Activated CD8-positive, alpha-beta memory T cell treated with anti-CD3 and anti-CD28 coated beads, Interleukin-2, amount 50 U/mL, for 4 hours (primary cell): ENCODE results near the gene ITIH3.
"Not testable (repeated sequence)": the region's sequence is repeated elsewhere in the genome, so short reads cannot be mapped to it uniquely, and the experiment has no call there.

Experiments
- DNase-seq: peaks from one replicate; pipeline ENCODE4 v3.0.0-alpha.2; 2020

Gene ITIH3, protein sequence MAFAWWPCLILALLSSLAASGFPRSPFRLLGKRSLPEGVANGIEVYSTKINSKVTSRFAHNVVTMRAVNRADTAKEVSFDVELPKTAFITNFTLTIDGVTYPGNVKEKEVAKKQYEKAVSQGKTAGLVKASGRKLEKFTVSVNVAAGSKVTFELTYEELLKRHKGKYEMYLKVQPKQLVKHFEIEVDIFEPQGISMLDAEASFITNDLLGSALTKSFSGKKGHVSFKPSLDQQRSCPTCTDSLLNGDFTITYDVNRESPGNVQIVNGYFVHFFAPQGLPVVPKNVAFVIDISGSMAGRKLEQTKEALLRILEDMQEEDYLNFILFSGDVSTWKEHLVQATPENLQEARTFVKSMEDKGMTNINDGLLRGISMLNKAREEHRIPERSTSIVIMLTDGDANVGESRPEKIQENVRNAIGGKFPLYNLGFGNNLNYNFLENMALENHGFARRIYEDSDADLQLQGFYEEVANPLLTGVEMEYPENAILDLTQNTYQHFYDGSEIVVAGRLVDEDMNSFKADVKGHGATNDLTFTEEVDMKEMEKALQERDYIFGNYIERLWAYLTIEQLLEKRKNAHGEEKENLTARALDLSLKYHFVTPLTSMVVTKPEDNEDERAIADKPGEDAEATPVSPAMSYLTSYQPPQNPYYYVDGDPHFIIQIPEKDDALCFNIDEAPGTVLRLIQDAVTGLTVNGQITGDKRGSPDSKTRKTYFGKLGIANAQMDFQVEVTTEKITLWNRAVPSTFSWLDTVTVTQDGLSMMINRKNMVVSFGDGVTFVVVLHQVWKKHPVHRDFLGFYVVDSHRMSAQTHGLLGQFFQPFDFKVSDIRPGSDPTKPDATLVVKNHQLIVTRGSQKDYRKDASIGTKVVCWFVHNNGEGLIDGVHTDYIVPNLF

GRCh38 chr3:52794612-52795099, at the start of gene ITIH3:
Gene ITIH3, plus strand, starts transcription at chr3:52794796. Its CDS starts 8 bp downstream, at chr3:52794804.
- no peak for DNase-seq

DNA sequence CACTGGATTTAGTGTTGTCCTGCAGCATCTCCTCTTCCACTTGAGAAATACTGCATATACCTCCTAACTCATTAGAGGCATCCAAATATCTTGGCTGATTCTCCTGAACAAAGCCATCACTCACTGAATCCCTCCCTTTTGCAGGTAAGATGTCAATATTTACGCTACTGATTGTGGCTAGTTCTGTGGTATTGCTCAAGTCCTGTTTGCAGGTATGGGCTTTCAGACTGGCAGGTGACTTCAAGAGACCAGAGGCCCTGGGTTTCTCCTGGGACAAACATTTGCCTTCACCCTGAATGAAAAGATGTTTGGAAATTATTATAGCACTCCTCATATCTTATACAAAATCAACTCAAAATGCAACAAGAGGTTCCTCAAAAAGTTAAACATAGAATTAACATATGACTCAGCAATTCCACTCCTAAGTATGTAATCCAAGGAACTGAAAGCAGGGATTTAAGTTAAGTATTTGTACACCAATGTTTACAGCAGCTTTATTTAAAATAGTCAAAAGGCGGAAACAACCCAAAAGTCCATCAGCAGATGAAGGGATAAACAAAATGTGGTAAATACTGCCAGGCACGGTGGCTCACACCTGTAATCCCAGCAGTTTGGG, 42.4 kb upstream of the ITIH3 start:
- DNase-seq: no peak

GRCh38 chr3:52754373-52754772, 40.2 kb upstream of the ITIH3 start:
- DNase-seq: no peak

GRCh38 chr3:52756141-52756540, 38.5 kb upstream of the ITIH3 start:
- no peak for DNase-seq

GRCh38 chr3:52763466-52763865, 31.1 kb upstream of the ITIH3 start:
- DNase-seq: no peak

DNA sequence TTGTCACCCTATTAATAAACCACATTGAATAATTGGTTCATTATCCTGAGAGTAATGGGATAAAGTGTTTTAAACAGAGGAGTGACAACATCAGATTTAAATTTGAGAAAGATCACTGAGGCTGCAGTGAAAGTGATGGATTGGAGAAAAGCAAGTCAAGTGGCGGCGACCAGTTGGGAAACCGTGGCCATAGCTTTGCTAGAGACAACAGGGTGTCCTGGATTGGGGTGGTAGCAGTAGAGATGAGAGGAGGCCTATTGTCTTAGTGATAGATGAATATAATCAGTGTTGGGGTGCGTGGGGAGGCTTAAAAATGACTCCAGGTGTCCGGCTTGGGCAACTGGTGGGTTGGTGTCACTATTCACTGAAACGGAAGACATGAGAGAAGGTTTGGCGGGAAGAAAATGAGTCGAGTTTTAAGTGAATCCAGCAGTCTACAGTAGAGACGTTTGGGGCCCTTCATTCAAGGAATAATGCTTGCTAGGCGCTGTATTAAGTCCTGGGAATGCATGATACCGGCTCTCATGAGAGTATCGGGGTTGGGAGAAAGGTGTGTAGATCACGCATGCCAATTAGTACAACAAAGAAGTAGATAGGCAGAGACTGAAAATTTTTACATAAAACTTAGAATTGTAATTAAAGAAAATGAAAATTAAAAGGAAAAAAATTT, 24.7 kb upstream of the ITIH3 start:
- no peak for DNase-seq

DNA sequence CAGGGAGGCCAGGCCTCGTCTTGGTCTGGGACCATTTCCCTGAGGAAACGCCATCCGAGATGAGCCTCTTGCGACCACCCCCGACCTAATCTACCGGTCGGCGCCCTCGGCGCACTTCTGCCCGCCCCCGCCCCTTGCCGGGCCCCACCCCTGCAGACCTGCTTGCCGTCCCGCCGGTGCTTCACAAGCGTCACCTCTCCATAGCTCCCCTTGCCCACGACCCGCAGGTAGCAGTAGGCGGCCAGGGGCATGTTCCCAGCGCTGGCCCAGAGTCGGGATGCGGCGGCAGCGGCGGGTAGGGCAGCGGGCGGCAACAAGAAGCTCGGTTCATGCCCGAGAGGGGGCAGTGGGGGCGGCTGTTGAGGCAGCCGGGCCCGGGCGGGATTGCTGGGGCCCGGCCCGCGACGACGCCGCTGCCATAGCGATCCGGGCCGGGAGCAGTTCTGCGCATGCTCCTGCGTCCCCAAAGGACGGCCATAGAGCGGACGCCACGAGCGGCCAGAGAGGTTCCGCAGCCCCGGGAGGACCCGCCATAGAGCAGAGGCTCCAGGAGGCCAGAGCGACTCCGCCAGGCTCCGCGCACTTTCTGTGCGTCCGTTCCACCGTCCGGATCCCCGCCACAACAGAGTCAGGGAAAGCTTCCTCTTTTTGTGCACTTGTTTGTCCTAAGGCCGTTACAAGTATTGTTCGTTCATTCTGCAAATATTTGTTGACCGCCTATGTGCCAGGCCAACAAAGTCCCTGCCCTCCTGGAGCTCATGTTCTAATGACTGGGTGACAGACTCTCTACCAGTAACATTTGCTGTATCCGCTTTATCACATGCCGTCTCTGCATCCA, 23.9 kb upstream of the ITIH3 start, which contains the start of gene NEK4:
Gene NEK4 (minus strand): TSS at position 445 of the 838 bp plus-strand sequence. CDS start 194 bp downstream, at position 251.
- peak; percentile 84 for DNase-seq

GRCh38 chr3:52771334-52771681, 23.3 kb upstream of the ITIH3 start:
- DNase-seq: no peak

- DNase-seq: no peak
Observed at GRCh38 chr3:52771702-52772101, 22.9 kb upstream of the ITIH3 start.

DNA sequence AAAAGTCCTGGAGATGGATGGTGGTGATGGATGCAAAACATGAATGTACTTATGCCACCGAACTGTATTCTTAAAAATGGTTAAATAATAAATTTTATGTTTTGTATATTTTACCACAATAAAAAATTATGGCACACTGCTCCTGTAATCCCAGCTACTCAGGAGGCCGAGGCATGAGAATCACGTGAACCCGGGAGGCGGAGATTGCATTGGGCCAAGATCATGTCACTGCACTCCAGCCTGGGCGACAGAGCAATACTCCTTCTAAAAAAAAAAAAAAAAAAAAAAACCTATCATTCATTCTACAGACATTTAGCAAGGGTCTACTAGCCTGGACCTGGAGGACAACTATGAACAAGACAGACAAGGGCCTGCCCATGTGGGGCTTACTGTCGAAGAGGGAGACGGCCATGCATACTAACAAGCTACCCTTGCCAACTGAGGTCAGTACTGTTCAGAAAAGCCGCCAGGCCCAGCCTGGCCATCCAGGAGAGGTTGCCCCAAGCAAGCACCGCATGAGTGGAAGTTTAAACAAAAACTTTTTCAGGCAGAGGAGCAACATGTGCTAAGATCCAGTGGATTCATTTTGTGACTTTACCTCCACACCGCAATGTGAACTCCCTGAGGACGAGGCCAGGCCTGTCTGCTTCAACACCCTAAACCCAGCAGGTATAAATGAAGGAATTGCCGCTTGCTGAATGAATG, 21.1 kb upstream of the ITIH3 start:
- no peak for DNase-seq

DNA sequence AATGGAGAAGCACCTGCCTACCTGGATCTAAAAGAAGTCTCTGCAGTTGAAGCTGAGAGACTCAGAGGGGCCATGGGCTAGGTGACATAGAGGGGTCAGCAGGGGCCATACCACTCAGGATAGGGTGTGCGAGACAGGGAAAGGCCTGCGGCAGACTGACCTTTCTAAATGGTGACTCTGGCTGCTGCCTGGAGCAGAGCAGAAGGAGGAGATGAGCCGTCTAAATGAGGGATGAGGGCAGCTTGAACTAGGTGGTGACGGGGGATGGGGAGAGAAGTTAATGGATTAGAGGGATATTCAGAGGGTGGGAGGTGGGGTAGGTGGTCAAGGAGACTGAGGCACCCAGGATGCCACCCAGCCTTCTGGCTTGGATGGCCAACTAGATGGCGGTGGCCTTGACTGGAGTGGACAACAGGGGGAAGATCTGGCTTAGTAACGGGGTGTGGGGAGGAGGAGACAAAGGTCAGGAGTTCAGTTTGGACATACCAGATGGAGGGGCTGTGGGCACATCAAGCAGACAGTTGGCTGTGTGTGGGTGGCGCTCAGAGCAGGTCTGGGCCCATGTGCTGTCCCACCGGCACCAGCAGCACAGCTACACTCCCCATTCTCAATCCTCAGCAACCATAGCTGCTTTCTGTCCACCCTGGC, 20.4 kb upstream of the ITIH3 start:
- DNase-seq: no peak

- no peak for DNase-seq
Observed at GRCh38 chr3:52774901-52775864, 19.4 kb upstream of the ITIH3 start.

DNA sequence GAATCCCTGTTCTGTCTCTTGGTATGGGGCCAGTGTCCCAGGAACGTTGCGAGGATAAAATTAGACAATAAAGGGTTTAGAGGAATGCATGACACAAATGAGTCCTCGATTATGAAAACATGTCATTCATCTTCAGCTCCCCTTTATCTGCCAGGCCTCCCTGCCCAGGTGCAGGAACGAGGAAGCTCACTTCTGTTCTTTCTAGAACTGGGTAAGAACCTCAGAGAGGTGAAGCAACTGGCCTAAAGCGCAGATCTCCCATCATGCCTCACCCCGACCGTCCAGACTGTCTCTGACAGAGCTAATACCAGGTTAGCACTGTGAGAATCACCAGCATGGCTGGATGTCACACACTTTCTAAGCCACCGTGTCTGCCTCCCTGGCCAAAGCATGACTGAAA, 18.7 kb upstream of the ITIH3 start:
- no peak for DNase-seq

DNA sequence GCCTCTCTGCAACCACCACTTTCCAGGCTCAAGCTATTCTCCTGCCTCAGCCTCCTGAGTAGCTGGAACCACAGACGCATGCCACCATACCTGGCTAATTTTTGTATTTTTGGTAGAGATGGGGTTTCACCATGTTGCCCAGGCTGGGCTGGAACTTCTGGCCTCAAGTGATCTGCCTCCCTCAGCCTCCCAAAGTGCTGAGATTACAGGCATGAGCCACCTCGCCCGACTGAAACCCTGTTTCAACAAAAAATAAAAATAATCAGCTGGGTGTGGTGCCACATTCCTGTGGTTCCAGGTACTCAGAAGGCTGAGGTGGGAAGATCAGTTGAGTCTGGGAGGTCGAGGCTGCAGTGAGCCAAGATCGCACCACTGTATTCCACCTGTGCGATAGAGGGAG, 18.1 kb upstream of the ITIH3 start:
- DNase-seq: not testable (repeated sequence)

DNA sequence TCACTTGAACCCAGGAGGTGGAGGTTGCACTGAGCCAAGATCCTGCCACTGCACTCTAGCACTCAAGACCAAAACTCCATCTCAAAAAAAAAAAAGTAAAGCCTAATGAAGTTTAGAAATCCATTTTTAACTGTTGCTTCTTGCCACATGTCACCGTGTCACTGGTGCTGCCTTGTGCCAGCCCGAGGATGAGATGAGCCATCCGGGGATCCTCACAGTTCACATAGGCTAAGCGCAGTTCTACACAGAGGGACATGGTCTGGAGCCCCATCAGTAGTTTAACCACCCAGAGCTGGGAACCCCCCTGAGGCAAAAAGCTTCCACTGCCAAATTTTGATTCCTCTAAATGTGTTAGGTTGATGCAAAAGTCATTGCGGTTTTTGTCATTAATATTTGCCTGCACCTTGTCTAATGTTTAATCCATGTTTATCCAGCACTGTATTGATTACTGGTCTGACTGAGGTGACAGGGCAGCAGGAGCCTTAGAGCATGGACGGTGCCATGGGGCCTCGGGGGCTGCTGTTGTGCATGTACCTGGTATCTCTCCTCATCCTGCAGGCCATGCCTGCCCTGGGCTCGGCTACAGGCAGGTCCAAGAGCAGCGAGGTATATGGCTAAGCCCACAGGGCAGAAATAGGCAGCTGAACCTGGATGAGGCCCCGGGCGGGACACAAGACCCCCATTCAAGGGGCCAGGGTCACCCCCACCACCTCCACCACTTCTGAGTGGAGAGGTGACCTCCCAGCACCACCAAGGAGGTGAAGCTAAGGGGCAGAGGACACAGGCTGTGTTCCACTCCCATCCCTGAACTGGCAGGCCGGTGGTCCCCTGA, 17.3 kb upstream of the ITIH3 start, which contains the start of gene ITIH1:
Gene ITIH1 (plus strand): TSS at position 473 of the 832 bp plus-strand sequence. CDS start 17 bp downstream, at position 490.
- no peak for DNase-seq

DNA sequence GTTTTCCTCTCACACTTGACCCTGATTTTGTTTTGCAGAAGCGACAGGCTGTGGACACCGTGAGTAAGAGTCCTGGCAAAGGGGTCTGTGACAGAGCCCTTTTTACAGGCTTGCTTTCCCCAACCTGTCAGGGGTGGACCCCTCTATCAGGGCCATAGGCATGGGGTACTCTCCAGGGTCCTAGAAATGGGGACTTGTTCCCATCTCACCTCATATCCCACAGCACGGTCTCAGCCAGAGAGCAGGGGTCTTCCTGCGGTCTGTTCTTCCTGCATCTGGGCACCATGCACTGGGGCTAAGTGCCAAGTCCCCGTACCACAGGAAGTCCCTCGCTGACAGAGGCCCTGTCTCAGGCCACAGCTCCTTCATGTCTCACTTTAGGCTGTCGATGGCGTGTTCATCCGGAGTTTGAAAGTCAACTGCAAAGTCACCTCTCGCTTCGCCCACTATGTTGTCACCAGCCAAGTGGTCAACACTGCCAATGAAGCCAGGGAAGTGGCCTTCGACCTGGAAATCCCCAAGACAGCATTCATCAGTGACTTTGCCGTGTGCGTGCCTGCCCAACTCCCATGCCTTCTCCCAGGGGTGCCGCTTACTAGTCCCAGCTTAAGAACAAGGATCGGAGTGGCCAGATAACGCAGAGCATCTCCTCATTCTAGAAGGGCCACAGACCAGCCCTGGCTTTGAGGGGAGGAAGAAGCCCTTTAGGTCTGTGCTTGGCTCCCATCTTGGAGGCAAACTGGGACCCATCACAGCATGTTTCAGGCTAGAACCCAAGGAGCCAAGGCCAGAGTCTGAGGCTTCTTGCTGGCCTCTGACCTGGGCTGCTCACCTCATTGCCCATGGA, 16.4 kb upstream of the ITIH3 start:
- no peak for DNase-seq
